ENCODE data around the gene CRYBA4. TPM values are rescaled to one million over a fixed set of nuclear protein-coding genes. Genes with fewer than 3 reads are reported as not detected.

Gene CRYBA4
- polyA plus RNA-seq, 1 donor (not counting 4 experiments of a cell fraction or from before 2014, with no cell fraction given): not detected

DNA sequence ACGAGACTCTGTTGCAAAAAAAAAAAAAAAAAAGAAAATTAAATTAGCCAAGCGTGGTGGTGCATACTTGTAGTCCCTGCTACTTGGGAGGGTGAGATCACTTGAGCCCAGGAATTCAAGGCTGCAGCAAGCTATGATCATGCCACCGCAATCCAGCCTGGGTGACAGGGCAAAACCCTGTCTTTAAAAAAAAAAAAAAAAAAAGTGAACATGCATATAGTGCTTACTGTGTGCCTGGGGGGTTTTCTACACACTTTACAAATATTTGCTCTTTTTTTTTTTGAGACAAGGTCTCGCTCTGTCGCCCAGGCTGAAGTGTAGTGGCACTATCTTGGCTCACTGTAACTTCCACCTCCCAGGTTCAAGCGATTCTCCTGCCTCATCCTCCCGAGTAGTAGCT, 44.7 kb upstream of the CRYBA4 start:
- Histone ChIP-seq H2AFZ (ENCODE audit: control insufficient read depth, low read length) (no peak overlapping the region), H3K9ac (ENCODE audit: control insufficient read depth, extremely low read depth, insufficient read depth, low read length) (no peak overlapping the region), H4K20me1 (ENCODE audit: control insufficient read depth, extremely low read depth, insufficient read depth, low read length) (no peaks in the 10 kb centered on the region), H3K9me3 (ENCODE audit: control insufficient read depth, low read depth, low read length) (no peaks in the 10 kb centered on the region), H3K79me2 (ENCODE audit: control insufficient read depth, insufficient read depth, low read length) (peaks cover 16% of the 10 kb centered on the region), H3K27ac (ENCODE audit: control insufficient read depth, insufficient read depth, low read length) (no peak overlapping the region), H3K4me1 (ENCODE audit: control insufficient read depth, extremely low read depth, insufficient read depth, low read length) (no peaks in the 10 kb centered on the region), H3K36me3 (ENCODE audit: control insufficient read depth in 2 of 2, extremely low read depth in 1 of 2, insufficient read depth in 2 of 2, low read length in 2 of 2) (peaks cover 4 to 5% of the 10 kb centered on the region in 2 experiments), H3K27me3 (ENCODE audit: control insufficient read depth, extremely low read depth, insufficient read depth, low read length) (no peaks in the 10 kb centered on the region), H3K4me3 (ENCODE audit: control insufficient read depth in 2 of 3, extremely low read depth in 1 of 3, insufficient read depth in 2 of 3, low read depth in 1 of 3, low read length in 3 of 3) (no peak overlapping the region), H3K9me1 (ENCODE audit: control insufficient read depth, extremely low read depth, insufficient read depth, low read length) (no peaks in the 10 kb centered on the region), H3K4me2 (ENCODE audit: control insufficient read depth, extremely low read depth, insufficient read depth, low read depth, low read length) (no peak overlapping the region)
- dilution Hi-C loops (cut with MboI; ENCODE audit: extremely low pct_ligation_motif_present, low sequenced_read_pairs): no loop called here
- DNase-seq (ENCODE audit: low read depth, low spot score): no peak
- no peak for TF ChIP-seq CTCF (optimal IDR thresholded peaks at IDR 0.05 in 1 of 3, IDR thresholded peaks at IDR 0.05 in 1 of 3, conservative IDR thresholded peaks at IDR 0.05 in 1 of 3; ENCODE audit: extremely low read depth in 1 of 3, insufficient read depth in 2 of 3, low read length in 3 of 3)
- no peak for TF ChIP-seq EZH2 (IDR thresholded peaks at IDR 0.05; ENCODE audit: low read length)
- no peak for FAIRE-seq

GRCh38 chr22:26579331-26579886, 42.4 kb upstream of the CRYBA4 start:
- H3K9me1 ChIP-seq (ENCODE audit: control insufficient read depth, extremely low read depth, insufficient read depth, low read length): no peaks in the 10 kb centered on the region
- H3K9me3 ChIP-seq (ENCODE audit: control insufficient read depth, low read depth, low read length): no peaks in the 10 kb centered on the region
- H3K79me2 ChIP-seq (ENCODE audit: control insufficient read depth, insufficient read depth, low read length): peaks cover 23% of the 10 kb centered on the region
- FAIRE-seq (no peak), DNase-seq (ENCODE audit: low read depth, low spot score) (no peak)
- H3K4me3 ChIP-seq (ENCODE audit: control insufficient read depth in 2 of 3, extremely low read depth in 1 of 3, insufficient read depth in 2 of 3, low read depth in 1 of 3, low read length in 3 of 3): no peak overlapping the region
- H3K9ac ChIP-seq (ENCODE audit: control insufficient read depth, extremely low read depth, insufficient read depth, low read length): no peak overlapping the region
- no peak overlapping the region for H3K4me2 ChIP-seq (ENCODE audit: control insufficient read depth, extremely low read depth, insufficient read depth, low read depth, low read length)
- H2AFZ ChIP-seq (ENCODE audit: control insufficient read depth, low read length): no peak overlapping the region
- H4K20me1 ChIP-seq (ENCODE audit: control insufficient read depth, extremely low read depth, insufficient read depth, low read length): no peaks in the 10 kb centered on the region
- H3K27ac ChIP-seq (ENCODE audit: control insufficient read depth, insufficient read depth, low read length): no peak overlapping the region
- peaks cover 6 to 10% of the 10 kb centered on the region in 2 experiments for H3K36me3 ChIP-seq (ENCODE audit: control insufficient read depth in 2 of 2, extremely low read depth in 1 of 2, insufficient read depth in 2 of 2, low read length in 2 of 2)
- no peak for TF ChIP-seq CTCF (optimal IDR thresholded peaks at IDR 0.05 in 1 of 3, IDR thresholded peaks at IDR 0.05 in 1 of 3, conservative IDR thresholded peaks at IDR 0.05 in 1 of 3; ENCODE audit: extremely low read depth in 1 of 3, insufficient read depth in 2 of 3, low read length in 3 of 3)
- no peak for TF ChIP-seq EZH2 (IDR thresholded peaks at IDR 0.05; ENCODE audit: low read length)
- H3K4me1 ChIP-seq (ENCODE audit: control insufficient read depth, extremely low read depth, insufficient read depth, low read length): no peaks in the 10 kb centered on the region
- H3K27me3 ChIP-seq (ENCODE audit: control insufficient read depth, extremely low read depth, insufficient read depth, low read length): no peaks in the 10 kb centered on the region
- dilution Hi-C loops (cut with MboI; ENCODE audit: extremely low pct_ligation_motif_present, low sequenced_read_pairs): no loop called here
